Measurements from ENCODE around the gene KSR2.

KSR2 gene

GRCh38 chr12:117470804-117471203 is 498.0 kb downstream of the KSR2 start:
- no peak overlapping the region for H3K27ac ChIP-seq (ENCODE audit: low read depth, low read length)
- TF ChIP-seq EZH2phosphoT487 (IDR thresholded peaks at IDR 0.05; ENCODE audit: borderline replicate concordance, low read length), result no peak
- TF ChIP-seq, protein P1, sequence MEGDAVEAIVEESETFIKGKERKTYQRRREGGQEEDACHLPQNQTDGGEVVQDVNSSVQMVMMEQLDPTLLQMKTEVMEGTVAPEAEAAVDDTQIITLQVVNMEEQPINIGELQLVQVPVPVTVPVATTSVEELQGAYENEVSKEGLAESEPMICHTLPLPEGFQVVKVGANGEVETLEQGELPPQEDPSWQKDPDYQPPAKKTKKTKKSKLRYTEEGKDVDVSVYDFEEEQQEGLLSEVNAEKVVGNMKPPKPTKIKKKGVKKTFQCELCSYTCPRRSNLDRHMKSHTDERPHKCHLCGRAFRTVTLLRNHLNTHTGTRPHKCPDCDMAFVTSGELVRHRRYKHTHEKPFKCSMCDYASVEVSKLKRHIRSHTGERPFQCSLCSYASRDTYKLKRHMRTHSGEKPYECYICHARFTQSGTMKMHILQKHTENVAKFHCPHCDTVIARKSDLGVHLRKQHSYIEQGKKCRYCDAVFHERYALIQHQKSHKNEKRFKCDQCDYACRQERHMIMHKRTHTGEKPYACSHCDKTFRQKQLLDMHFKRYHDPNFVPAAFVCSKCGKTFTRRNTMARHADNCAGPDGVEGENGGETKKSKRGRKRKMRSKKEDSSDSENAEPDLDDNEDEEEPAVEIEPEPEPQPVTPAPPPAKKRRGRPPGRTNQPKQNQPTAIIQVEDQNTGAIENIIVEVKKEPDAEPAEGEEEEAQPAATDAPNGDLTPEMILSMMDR (IDR thresholded peaks at IDR 0.05; ENCODE audit: low read depth, low read length, poor library complexity, severe bottlenecking), result peak; percentile 74
- no peaks in the 10 kb centered on the region for H3K4me1 ChIP-seq (ENCODE audit: control insufficient read depth, low read length)
- no peaks in the 10 kb centered on the region for H3K79me2 ChIP-seq (ENCODE audit: control insufficient read depth, low read length)
- H3K36me3 ChIP-seq (ENCODE audit: control insufficient read depth, low read length), result no peaks in the 10 kb centered on the region
- H3F3A ChIP-seq (ENCODE audit: control insufficient read depth, insufficient read depth), result no peaks in the 10 kb centered on the region
- H3K4me3 ChIP-seq (ENCODE audit: low read length), result no peak overlapping the region
- no peaks in the 10 kb centered on the region for H4K20me1 ChIP-seq (ENCODE audit: control insufficient read depth, insufficient read depth, low read depth, low read length)
- peaks cover 6% of the 10 kb centered on the region; the same call in 1 of the 2 replicates for H3K9me3 ChIP-seq (ENCODE audit: control insufficient read depth, insufficient read depth, low read length)
- H3K27me3 ChIP-seq (ENCODE audit: control insufficient read depth, low read length), result no peaks in the 10 kb centered on the region
- no peaks in the 10 kb centered on the region for H3K9me2 ChIP-seq (replicated peaks; ENCODE audit: control insufficient read depth, low read length)
- H3K4me2 ChIP-seq (ENCODE audit: low read length), result no peak overlapping the region

DNA sequence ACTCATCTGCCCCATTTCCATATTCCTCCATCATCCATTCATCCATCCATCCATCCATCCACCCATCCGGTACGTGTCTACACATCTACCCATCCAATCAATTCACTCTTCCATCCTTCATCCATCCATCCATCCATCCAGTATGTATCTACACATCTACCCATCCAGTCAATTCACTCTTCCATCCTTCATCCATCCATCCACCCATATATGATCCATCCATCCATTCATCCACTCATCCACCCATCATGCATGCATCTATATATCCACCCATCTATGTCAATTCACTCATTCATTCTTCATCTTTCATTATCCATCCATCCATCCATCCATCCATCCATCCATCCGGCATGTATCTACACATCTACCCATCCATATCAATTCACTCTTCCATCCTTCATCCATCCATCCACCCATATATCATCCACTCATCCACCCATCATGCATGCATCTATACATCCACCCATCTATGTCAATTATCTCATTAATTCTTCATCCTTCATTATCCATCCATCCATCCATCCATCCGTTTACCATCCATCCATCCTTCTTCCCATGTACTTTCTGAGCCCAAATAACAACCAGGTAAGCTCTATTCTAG is 498.8 kb downstream of the KSR2 start:
- no peaks in the 10 kb centered on the region for H3K27me3 ChIP-seq (ENCODE audit: control insufficient read depth, low read length)
- TF ChIP-seq, protein P1 (IDR thresholded peaks at IDR 0.05; ENCODE audit: low read depth, low read length, poor library complexity, severe bottlenecking), result no peak
- TF ChIP-seq EZH2phosphoT487 (IDR thresholded peaks at IDR 0.05; ENCODE audit: borderline replicate concordance, low read length), result no peak
- H3K27ac ChIP-seq (ENCODE audit: low read depth, low read length), result no peak overlapping the region
- H3K4me1 ChIP-seq (ENCODE audit: control insufficient read depth, low read length), result no peaks in the 10 kb centered on the region
- H3K79me2 ChIP-seq (ENCODE audit: control insufficient read depth, low read length), result no peaks in the 10 kb centered on the region
- peaks cover 6% of the 10 kb centered on the region; the same call in 1 of the 2 replicates for H3K9me3 ChIP-seq (ENCODE audit: control insufficient read depth, insufficient read depth, low read length)
- no peaks in the 10 kb centered on the region for H4K20me1 ChIP-seq (ENCODE audit: control insufficient read depth, insufficient read depth, low read depth, low read length)
- H3F3A ChIP-seq (ENCODE audit: control insufficient read depth, insufficient read depth), result no peaks in the 10 kb centered on the region
- no peaks in the 10 kb centered on the region for H3K36me3 ChIP-seq (ENCODE audit: control insufficient read depth, low read length)
- no peak overlapping the region for H3K4me3 ChIP-seq (ENCODE audit: low read length)
- H3K4me2 ChIP-seq (ENCODE audit: low read length), result no peak overlapping the region
- H3K9me2 ChIP-seq (replicated peaks; ENCODE audit: control insufficient read depth, low read length), result no peaks in the 10 kb centered on the region

GRCh38 chr12:117468016-117468415 is 500.8 kb downstream of the KSR2 start:
- Histone ChIP-seq H3F3A (ENCODE audit: control insufficient read depth, insufficient read depth) (no peaks in the 10 kb centered on the region), H3K4me2 (ENCODE audit: low read length) (no peak overlapping the region), H3K4me3 (ENCODE audit: low read length) (no peak overlapping the region), H3K36me3 (ENCODE audit: control insufficient read depth, low read length) (no peaks in the 10 kb centered on the region), H3K27ac (ENCODE audit: low read depth, low read length) (no peak overlapping the region), H3K9me2 (replicated peaks; ENCODE audit: control insufficient read depth, low read length) (no peaks in the 10 kb centered on the region), H4K20me1 (ENCODE audit: control insufficient read depth, insufficient read depth, low read depth, low read length) (no peaks in the 10 kb centered on the region), H3K79me2 (ENCODE audit: control insufficient read depth, low read length) (no peaks in the 10 kb centered on the region), H3K27me3 (ENCODE audit: control insufficient read depth, low read length) (no peaks in the 10 kb centered on the region), H3K4me1 (ENCODE audit: control insufficient read depth, low read length) (no peaks in the 10 kb centered on the region), H3K9me3 (ENCODE audit: control insufficient read depth, insufficient read depth, low read length) (peaks cover 6% of the 10 kb centered on the region; the same call in 1 of the 2 replicates)
- TF ChIP-seq EZH2phosphoT487 (IDR thresholded peaks at IDR 0.05; ENCODE audit: borderline replicate concordance, low read length), result no peak
- TF ChIP-seq, protein P1 (IDR thresholded peaks at IDR 0.05; ENCODE audit: low read depth, low read length, poor library complexity, severe bottlenecking), result no peak
